ENCODE data around the gene EN1.

DNA sequence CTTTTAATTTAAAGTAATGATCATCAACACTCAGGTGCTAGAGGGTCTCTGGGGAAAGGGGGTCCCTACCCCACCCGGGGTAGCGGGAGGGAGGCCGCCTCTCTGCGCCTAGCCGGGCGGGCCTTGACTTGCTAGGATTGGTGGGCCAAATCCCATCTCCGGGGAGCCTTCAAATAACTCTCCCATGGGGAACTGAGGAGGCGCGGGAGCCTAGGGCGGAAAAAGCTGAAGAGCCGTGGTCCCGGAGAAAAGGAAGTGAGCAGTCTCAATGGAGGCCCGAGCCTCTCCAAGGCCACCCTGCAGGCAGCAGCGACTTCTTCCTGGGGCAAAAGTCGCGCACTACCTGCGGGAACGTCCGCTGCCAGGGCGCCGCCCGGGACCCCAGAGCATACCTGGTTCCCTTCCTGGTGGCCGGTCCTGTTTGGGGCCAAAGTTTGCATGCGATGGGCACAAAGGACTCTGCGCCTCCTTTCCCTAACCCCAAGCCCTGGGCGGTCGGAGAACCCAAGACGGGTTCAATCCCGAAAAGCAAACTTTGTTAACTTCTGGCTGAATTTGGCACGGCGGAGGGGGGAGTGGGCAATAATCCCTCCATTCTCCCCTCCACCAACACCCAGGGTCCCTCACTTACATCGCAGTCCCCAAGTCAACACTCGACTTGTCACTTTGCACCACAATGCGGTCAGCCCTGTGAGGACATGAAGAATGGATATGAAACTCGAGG, 13.6 kb downstream of the EN1 start:
- TF ChIP-seq, protein P1, sequence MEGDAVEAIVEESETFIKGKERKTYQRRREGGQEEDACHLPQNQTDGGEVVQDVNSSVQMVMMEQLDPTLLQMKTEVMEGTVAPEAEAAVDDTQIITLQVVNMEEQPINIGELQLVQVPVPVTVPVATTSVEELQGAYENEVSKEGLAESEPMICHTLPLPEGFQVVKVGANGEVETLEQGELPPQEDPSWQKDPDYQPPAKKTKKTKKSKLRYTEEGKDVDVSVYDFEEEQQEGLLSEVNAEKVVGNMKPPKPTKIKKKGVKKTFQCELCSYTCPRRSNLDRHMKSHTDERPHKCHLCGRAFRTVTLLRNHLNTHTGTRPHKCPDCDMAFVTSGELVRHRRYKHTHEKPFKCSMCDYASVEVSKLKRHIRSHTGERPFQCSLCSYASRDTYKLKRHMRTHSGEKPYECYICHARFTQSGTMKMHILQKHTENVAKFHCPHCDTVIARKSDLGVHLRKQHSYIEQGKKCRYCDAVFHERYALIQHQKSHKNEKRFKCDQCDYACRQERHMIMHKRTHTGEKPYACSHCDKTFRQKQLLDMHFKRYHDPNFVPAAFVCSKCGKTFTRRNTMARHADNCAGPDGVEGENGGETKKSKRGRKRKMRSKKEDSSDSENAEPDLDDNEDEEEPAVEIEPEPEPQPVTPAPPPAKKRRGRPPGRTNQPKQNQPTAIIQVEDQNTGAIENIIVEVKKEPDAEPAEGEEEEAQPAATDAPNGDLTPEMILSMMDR (conservative IDR thresholded peaks at IDR 0.05) = no peak
- no peak for TF ChIP-seq EZH2 (IDR thresholded peaks at IDR 0.05; ENCODE audit: low read depth)

Measured in PC-9 (cell line).